ENCODE data around the gene SEC24D.

Gene SEC24D

GRCh38 chr4:118760493-118760892, 75.4 kb downstream of the SEC24D start:
- Mint-ChIP-seq H3K9me3 (no peaks in the 10 kb centered on the region), H3K4me3 (no peak overlapping the region), H3K4me1 (no peaks in the 10 kb centered on the region), H3K36me3 (ENCODE audit: insufficient read depth) (peaks cover 19% of the 10 kb centered on the region), H3K27ac (ENCODE audit: low read depth) (no peak overlapping the region), H3K27me3 (no peaks in the 10 kb centered on the region)
- ATAC-seq (replicated peaks; ENCODE audit: extremely low read depth, poor library complexity, severe bottlenecking) = no peak
- DNase-seq (ENCODE audit: low spot score in 2 of 2) = no peak

GRCh38 chr4:118760092-118760491, 75.8 kb downstream of the SEC24D start:
- Mint-ChIP-seq H3K27ac (ENCODE audit: low read depth) (no peak overlapping the region), H3K4me3 (no peak overlapping the region), H3K27me3 (no peaks in the 10 kb centered on the region), H3K4me1 (no peaks in the 10 kb centered on the region), H3K36me3 (ENCODE audit: insufficient read depth) (peaks cover 19% of the 10 kb centered on the region), H3K9me3 (no peaks in the 10 kb centered on the region)
- DNase-seq (ENCODE audit: low spot score in 2 of 2) (no peak), ATAC-seq (replicated peaks; ENCODE audit: extremely low read depth, poor library complexity, severe bottlenecking) (no peak)

GRCh38 chr4:118759481-118759880, 76.4 kb downstream of the SEC24D start:
- no peaks in the 10 kb centered on the region for H3K27me3 Mint-ChIP-seq
- H3K4me1 Mint-ChIP-seq = no peaks in the 10 kb centered on the region
- H3K4me3 Mint-ChIP-seq = no peak overlapping the region
- H3K27ac Mint-ChIP-seq (ENCODE audit: low read depth) = no peak overlapping the region
- DNase-seq (ENCODE audit: low spot score in 2 of 2) (no peak), ATAC-seq (replicated peaks; ENCODE audit: extremely low read depth, poor library complexity, severe bottlenecking) (no peak)
- H3K36me3 Mint-ChIP-seq (ENCODE audit: insufficient read depth) = peaks cover 17% of the 10 kb centered on the region
- H3K9me3 Mint-ChIP-seq = no peaks in the 10 kb centered on the region

GRCh38 chr4:118758293-118758692, 77.6 kb downstream of the SEC24D start:
- no peaks in the 10 kb centered on the region for H3K27me3 Mint-ChIP-seq
- ATAC-seq (replicated peaks; ENCODE audit: extremely low read depth, poor library complexity, severe bottlenecking) (no peak), DNase-seq (ENCODE audit: low spot score in 2 of 2) (no peak)
- peaks cover 12% of the 10 kb centered on the region for H3K36me3 Mint-ChIP-seq (ENCODE audit: insufficient read depth)
- H3K9me3 Mint-ChIP-seq = no peaks in the 10 kb centered on the region
- no peak overlapping the region for H3K27ac Mint-ChIP-seq (ENCODE audit: low read depth)
- no peak overlapping the region for H3K4me3 Mint-ChIP-seq
- no peaks in the 10 kb centered on the region for H3K4me1 Mint-ChIP-seq

GRCh38 chr4:118757761-118758251, 78.1 kb downstream of the SEC24D start:
- ATAC-seq (replicated peaks; ENCODE audit: extremely low read depth, poor library complexity, severe bottlenecking) (no peak), DNase-seq (ENCODE audit: low spot score in 2 of 2) (no peak)
- H3K36me3 Mint-ChIP-seq (ENCODE audit: insufficient read depth) = peaks cover 12% of the 10 kb centered on the region
- H3K9me3 Mint-ChIP-seq = no peaks in the 10 kb centered on the region
- no peak overlapping the region for H3K4me3 Mint-ChIP-seq
- no peak overlapping the region for H3K27ac Mint-ChIP-seq (ENCODE audit: low read depth)
- no peaks in the 10 kb centered on the region for H3K4me1 Mint-ChIP-seq
- H3K27me3 Mint-ChIP-seq = no peaks in the 10 kb centered on the region

GRCh38 chr4:118756958-118757357, 79.0 kb downstream of the SEC24D start:
- ATAC-seq (replicated peaks; ENCODE audit: extremely low read depth, poor library complexity, severe bottlenecking) = no peak
- H3K27ac Mint-ChIP-seq (ENCODE audit: low read depth) = no peak overlapping the region
- H3K36me3 Mint-ChIP-seq (ENCODE audit: insufficient read depth) = peaks cover 15% of the 10 kb centered on the region
- DNase-seq (ENCODE audit: low spot score in 2 of 2) = no peak
- no peaks in the 10 kb centered on the region for H3K4me1 Mint-ChIP-seq
- H3K9me3 Mint-ChIP-seq = no peaks in the 10 kb centered on the region
- H3K4me3 Mint-ChIP-seq = no peak overlapping the region
- H3K27me3 Mint-ChIP-seq = no peaks in the 10 kb centered on the region

- Mint-ChIP-seq H3K36me3 (ENCODE audit: insufficient read depth) (peaks cover 19% of the 10 kb centered on the region), H3K27ac (ENCODE audit: low read depth) (no peak overlapping the region)
- no peak for DNase-seq (ENCODE audit: low spot score in 2 of 2)
Measured at GRCh38 chr4:118756429-118756828, 79.5 kb downstream of the SEC24D start.

GRCh38 chr4:118755438-118756226, 80.3 kb downstream of the SEC24D start:
- H3K27me3 Mint-ChIP-seq = no peaks in the 10 kb centered on the region
- DNase-seq (ENCODE audit: low spot score in 2 of 2) (no peak), ATAC-seq (replicated peaks; ENCODE audit: extremely low read depth, poor library complexity, severe bottlenecking) (no peak)
- H3K4me1 Mint-ChIP-seq = no peaks in the 10 kb centered on the region
- H3K4me3 Mint-ChIP-seq = no peak overlapping the region
- H3K27ac Mint-ChIP-seq (ENCODE audit: low read depth) = peak overlapping the region; percentile 58
- H3K9me3 Mint-ChIP-seq = no peaks in the 10 kb centered on the region
- H3K36me3 Mint-ChIP-seq (ENCODE audit: insufficient read depth) = peaks cover 23% of the 10 kb centered on the region

More at GRCh38 chr4:118756429-118756828, 79.5 kb downstream of the SEC24D start:
- H3K27me3 Mint-ChIP-seq = no peaks in the 10 kb centered on the region
- no peak for ATAC-seq (replicated peaks; ENCODE audit: extremely low read depth, poor library complexity, severe bottlenecking)
- no peak overlapping the region for H3K4me3 Mint-ChIP-seq
- H3K4me1 Mint-ChIP-seq = no peaks in the 10 kb centered on the region
- no peaks in the 10 kb centered on the region for H3K9me3 Mint-ChIP-seq

GRCh38 chr4:118754890-118755289, 81.0 kb downstream of the SEC24D start:
- H3K4me3 Mint-ChIP-seq = no peak overlapping the region
- no peak for DNase-seq (ENCODE audit: low spot score in 2 of 2)
- H3K36me3 Mint-ChIP-seq (ENCODE audit: insufficient read depth) = peaks cover 22% of the 10 kb centered on the region

GRCh38 chr4:118753685-118754084, 82.2 kb downstream of the SEC24D start:
- ATAC-seq (replicated peaks; ENCODE audit: extremely low read depth, poor library complexity, severe bottlenecking) (no peak), DNase-seq (ENCODE audit: low spot score in 2 of 2) (no peak)
- Mint-ChIP-seq H3K27me3 (no peaks in the 10 kb centered on the region), H3K4me1 (no peaks in the 10 kb centered on the region), H3K36me3 (ENCODE audit: insufficient read depth) (peaks cover 21% of the 10 kb centered on the region), H3K4me3 (no peak overlapping the region), H3K9me3 (no peaks in the 10 kb centered on the region), H3K27ac (ENCODE audit: low read depth) (no peak overlapping the region)

More at GRCh38 chr4:118754890-118755289, 81.0 kb downstream of the SEC24D start:
- H3K27me3 Mint-ChIP-seq = no peaks in the 10 kb centered on the region
- no peaks in the 10 kb centered on the region for H3K9me3 Mint-ChIP-seq
- no peak overlapping the region for H3K27ac Mint-ChIP-seq (ENCODE audit: low read depth)
- H3K4me1 Mint-ChIP-seq = no peaks in the 10 kb centered on the region
- ATAC-seq (replicated peaks; ENCODE audit: extremely low read depth, poor library complexity, severe bottlenecking) = no peak

GRCh38 chr4:118753096-118753495, 82.8 kb downstream of the SEC24D start:
- H3K36me3 Mint-ChIP-seq (ENCODE audit: insufficient read depth) = peaks cover 23% of the 10 kb centered on the region
- no peaks in the 10 kb centered on the region for H3K27me3 Mint-ChIP-seq
- H3K27ac Mint-ChIP-seq (ENCODE audit: low read depth) = no peak overlapping the region
- H3K9me3 Mint-ChIP-seq = no peaks in the 10 kb centered on the region
- no peak overlapping the region for H3K4me3 Mint-ChIP-seq
- DNase-seq (ENCODE audit: low spot score in 2 of 2) (no peak), ATAC-seq (replicated peaks; ENCODE audit: extremely low read depth, poor library complexity, severe bottlenecking) (no peak)
- H3K4me1 Mint-ChIP-seq = no peaks in the 10 kb centered on the region

- no peak for DNase-seq (ENCODE audit: low spot score in 2 of 2)
- no peak for ATAC-seq (replicated peaks; ENCODE audit: extremely low read depth, poor library complexity, severe bottlenecking)
- no peak overlapping the region for H3K27ac Mint-ChIP-seq (ENCODE audit: low read depth)
- peaks cover 24% of the 10 kb centered on the region for H3K36me3 Mint-ChIP-seq (ENCODE audit: insufficient read depth)
- no peaks in the 10 kb centered on the region for H3K9me3 Mint-ChIP-seq
- H3K4me1 Mint-ChIP-seq = no peaks in the 10 kb centered on the region
- no peak overlapping the region for H3K4me3 Mint-ChIP-seq
- H3K27me3 Mint-ChIP-seq = no peaks in the 10 kb centered on the region
Measured at GRCh38 chr4:118752551-118752950, 83.4 kb downstream of the SEC24D start.

- ATAC-seq (replicated peaks; ENCODE audit: extremely low read depth, poor library complexity, severe bottlenecking) = no peak
- H3K36me3 Mint-ChIP-seq (ENCODE audit: insufficient read depth) = peaks cover 24% of the 10 kb centered on the region
- DNase-seq (ENCODE audit: low spot score in 2 of 2) = no peak
Measured at GRCh38 chr4:118751629-118752323, 84.2 kb downstream of the SEC24D start.

More at GRCh38 chr4:118751629-118752323, 84.2 kb downstream of the SEC24D start:
- Mint-ChIP-seq H3K4me3 (no peak overlapping the region), H3K27me3 (no peaks in the 10 kb centered on the region), H3K27ac (ENCODE audit: low read depth) (no peak overlapping the region), H3K9me3 (no peaks in the 10 kb centered on the region), H3K4me1 (no peaks in the 10 kb centered on the region)

Measured in central memory CD8-positive, alpha-beta T cell (primary cell).